Activated CD4-positive, CD25-positive, alpha-beta regulatory T cell treated with anti-CD3 and anti-CD28 coated beads, Interleukin-2, amount 50 U/mL, for 16 hours (primary cell): ENCODE results near the gene PTK7.
A peak's percentile ranks its signal among the peaks of the same experiment; 100 is the strongest.

Experiments
- DNase-seq: peaks from one replicate; pipeline ENCODE4 v3.0.0-alpha.2; 2020; ENCODE audit warnings: low read depth, low spot score

PTK7 gene

DNA sequence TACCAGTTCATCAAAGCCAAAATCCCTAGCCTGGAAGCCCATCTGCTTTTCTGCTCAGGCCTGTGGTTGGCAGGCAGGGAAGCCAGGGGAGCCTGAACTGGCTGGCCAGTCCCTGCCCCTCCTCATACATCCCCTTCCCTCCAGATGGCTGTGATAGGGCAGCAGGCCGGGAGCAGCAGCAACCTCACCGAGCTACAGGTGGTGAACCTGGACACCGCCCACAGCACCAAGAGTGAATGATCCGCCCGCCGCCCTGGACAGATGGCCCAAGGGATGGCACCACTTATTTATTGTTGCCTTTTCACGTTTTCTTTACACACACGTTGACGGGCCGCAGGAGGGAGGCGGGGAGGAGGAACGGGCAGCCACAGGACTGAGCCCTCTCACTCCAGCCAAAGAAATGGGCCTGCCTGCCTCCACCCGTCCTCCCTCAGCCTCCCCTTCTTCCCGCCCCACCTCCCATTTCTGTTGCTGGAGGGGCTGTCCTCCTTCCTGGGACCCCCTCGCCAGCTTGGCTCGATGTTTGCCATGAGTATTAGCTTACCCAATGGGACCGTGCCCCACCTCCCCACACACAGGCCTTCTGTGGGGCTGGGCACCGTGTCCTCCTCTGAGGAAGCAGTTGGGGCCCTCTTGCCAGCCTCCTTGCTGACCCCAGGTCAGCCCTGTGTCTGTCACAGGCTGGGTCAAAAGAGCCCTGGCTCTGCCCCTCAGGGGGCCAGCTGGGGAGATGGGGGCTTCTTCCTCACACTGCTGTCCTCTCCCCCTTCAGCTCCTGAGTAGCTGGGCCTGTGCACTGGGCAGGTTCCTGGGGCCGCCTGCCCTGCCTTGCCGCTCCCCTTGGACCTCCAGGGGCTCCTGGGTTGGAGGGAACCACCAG lies 103.1 kb downstream of the PTK7 start:
- no peak for DNase-seq

GRCh38 chr6:43180058-43180457 lies 103.9 kb downstream of the PTK7 start:
- no peak for DNase-seq

GRCh38 chr6:43180985-43181384 lies 104.9 kb downstream of the PTK7 start:
- DNase-seq = no peak

- DNase-seq = no peak
Observed at GRCh38 chr6:43181621-43181941, 105.5 kb downstream of the PTK7 start.

- peak; percentile 59 for DNase-seq
Observed at GRCh38 chr6:43181942-43182860, 106.1 kb downstream of the PTK7 start, which contains the start of gene CUL9. TSS of gene CUL9 (plus strand) at chr6:43182196. CDS start at chr6:43184311, 2,115 bp downstream.

DNA sequence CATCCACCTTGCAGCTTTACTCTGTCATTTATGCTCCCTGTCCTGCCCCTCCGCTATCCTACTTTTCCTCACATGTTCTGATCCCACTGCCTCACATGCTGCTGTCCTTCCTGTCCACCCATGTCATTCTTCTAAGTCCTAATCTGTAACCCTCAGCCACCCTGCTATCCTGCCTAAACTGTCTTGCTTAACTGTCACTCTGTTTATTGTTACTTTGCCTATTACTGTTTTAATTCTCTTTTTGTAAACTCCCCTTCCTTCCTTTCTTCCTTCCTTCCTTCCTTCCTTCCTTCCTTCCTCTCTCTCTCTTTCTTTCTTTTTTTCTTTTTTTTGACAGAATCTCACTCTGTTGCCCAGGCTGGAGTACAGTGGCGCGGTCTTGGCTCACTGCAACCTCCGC lies 107.3 kb downstream of the PTK7 start:
- no peak for DNase-seq

DNA sequence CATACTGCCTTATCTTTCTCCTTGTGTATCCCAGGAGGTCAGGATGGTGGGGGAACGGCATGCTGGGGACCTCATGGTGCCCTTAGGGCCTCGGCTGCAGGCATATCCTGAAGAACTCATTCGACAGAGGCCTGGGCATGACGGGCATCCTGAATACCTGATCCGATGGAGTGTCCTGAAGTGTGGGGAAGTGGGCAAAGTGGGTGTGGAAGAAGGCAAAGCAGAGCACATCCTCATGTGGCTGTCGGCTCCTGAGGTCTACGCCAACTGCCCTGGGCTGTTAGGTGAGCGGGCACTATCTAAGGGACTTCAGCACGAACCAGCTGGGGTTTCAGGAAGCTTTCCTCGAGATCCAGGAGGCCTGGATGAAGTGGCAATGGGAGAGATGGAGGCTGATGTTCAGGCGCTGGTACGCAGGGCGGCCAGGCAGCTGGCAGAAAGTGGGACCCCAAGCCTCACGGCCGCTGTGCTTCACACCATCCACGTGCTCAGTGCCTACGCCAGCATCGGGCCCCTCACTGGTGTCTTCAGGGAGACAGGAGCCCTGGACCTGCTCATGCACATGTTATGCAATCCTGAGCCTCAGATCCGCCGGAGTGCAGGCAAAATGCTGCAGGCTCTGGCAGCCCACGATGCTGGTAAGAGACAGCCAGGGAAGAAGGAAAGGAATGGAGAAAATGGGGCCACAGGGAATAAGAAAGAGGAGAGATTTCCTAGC lies 108.3 kb downstream of the PTK7 start:
- DNase-seq = no peak

DNA sequence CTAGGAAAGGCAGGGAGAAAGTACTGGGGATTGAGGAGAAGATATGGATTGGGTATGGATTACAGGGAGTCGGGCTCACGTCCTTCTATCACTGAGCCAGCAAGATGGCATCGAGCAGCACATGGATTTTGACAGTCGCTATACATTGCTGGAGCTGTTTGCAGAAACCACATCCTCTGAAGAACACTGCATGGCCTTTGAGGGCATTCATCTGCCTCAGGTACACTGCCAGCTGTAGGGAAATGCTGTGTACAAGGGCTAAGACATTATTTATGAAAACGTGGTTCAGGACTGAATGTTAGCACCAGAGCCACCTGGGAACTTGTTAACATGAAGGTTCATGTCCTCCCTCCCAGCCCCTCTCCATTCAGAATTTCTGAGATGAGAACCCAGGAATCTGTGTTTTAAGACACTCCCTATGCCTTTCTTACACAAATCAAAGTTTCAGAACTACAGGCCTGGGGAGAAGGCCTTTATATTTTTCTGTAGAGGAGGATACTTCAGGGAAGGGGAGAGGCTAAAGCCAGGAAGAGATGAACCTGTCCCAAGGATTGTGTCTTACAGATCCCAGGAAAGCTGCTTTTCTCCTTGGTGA lies 109.4 kb downstream of the PTK7 start:
- no peak for DNase-seq

GRCh38 chr6:43186019-43186418 lies 109.9 kb downstream of the PTK7 start:
- no peak for DNase-seq

DNA sequence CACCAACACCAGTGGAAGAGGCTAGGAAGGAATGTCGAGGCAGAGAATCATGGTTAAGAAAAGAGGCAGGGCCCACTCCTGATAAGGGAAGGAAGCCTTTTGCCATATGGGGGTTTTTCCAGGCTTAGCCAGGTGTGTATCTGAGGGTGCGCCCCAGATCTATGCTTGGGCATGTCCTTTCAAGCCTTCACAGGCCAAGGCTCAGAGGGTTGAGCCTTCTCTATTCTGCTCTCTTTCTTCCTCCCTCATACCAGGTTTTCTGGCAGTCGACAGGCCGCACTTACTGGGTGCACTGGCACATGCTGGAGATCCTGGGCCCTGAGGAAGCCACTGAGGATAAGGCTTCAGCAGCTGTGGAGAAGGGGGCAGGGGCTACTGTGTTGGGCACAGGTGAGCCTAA lies 110.6 kb downstream of the PTK7 start:
- DNase-seq = no peak

- DNase-seq = no peak
Observed at GRCh38 chr6:43187821-43188220, 111.7 kb downstream of the PTK7 start.

DNA sequence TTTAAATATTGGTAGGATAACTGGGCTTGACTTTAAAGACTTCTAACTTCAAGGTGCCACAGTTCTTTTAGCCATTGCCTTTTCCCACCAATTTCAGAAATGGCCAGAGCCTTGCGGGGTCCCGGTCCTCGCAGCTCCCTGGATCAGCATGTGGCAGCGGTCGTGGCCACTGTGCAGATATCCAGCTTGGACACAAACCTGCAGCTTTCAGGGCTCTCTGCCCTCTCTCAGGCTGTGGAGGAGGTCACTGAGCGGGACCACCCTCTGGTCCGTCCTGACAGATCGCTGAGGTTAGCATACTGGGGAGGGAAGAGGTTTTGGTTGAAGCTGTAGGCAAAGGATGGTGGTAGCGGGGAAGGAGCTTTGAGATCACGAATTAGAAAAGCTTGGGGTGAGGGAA lies 112.3 kb downstream of the PTK7 start:
- no peak for DNase-seq

GRCh38 chr6:43189776-43190304 lies 113.7 kb downstream of the PTK7 start:
- no peak for DNase-seq

- no peak for DNase-seq
Observed at GRCh38 chr6:43192911-43193310, 116.8 kb downstream of the PTK7 start.

- DNase-seq = no peak
Observed at GRCh38 chr6:43193929-43194328, 117.8 kb downstream of the PTK7 start.

DNA sequence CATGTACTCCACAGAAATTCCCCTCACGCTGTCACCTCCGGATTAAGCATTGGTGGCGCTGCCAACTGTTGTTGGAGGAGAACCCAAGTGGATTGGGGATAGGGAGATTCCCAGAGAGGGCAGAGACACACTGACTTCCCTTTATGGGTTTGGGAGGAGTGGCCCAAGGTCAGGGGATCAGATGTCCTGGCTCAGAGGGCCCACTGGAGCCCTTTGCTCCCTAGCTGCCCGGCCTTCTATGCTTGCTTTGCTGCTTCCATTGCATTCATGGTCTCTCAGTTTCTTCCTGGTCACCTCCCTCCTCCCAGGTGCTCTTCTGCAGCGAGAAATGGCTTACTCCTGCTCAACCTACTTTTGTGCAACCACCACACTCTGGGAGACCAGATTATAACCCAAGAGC lies 120.2 kb downstream of the PTK7 start:
- DNase-seq = no peak

GRCh38 chr6:43199912-43200311 lies 123.8 kb downstream of the PTK7 start:
- DNase-seq = no peak

DNA sequence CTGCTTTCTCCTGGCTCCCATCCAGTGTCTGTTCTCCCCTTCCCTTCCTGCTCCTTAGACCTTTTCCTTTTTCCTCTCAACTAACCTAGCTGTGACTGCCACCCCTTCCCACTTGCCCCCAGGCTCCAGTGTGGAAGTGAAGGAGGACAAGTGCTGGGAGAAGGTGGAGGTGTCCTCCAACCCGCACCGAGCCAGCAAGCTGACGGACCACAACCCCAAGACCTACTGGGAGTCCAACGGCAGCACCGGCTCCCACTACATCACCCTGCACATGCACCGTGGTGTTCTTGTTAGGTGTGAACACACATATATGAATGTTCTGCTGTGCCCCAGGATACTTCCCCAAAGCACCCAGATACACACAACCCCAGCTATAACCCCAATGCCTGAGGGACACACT lies 124.4 kb downstream of the PTK7 start:
- DNase-seq = no peak

DNA sequence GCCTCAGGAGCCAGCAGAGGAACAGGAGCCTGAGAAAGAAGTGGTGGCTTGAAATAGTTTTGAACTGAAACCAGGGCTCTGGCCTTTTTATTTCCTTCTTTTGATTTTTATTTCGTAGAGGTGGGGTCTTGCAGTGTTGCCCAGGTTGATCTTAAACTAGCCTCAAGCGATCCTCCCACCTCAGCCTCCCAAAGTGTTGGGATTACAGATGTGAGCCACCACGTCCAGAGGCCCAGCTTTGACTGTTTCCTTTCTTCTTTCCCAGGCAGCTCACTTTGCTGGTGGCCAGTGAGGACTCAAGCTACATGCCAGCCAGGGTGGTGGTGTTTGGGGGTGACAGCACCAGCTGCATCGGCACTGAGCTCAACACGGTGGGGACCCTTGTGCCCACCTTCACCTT lies 126.3 kb downstream of the PTK7 start:
- DNase-seq = no peak

- DNase-seq = no peak
Observed at GRCh38 chr6:43203029-43203717, 127.1 kb downstream of the PTK7 start.

DNA sequence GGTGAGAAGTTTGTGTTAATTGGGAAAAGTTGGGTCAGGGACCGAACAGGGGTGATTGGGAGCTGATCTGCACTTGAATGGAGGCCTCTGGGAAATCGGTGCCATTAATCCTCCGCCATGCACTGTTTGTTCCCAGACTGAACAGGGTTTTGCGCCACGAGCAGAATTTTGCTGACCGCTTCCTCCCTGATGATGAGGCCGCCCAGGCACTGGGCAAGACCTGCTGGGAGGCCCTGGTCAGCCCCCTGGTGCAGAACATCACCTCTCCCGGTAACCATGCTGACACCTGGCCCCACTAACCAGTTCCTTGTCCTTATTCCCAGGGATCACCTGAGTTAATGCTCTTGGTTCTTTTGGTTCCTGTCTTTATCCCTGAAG lies 127.6 kb downstream of the PTK7 start:
- DNase-seq = no peak
